NAMALWA (cell line): Measurements from ENCODE around the gene TIGAR.

Source experiments
- DNase-seq: peaks from one replicate; pipeline ENCODE4 v3.0.0-alpha.2; 2015; ENCODE audit warnings: low spot score

The TIGAR gene

DNA sequence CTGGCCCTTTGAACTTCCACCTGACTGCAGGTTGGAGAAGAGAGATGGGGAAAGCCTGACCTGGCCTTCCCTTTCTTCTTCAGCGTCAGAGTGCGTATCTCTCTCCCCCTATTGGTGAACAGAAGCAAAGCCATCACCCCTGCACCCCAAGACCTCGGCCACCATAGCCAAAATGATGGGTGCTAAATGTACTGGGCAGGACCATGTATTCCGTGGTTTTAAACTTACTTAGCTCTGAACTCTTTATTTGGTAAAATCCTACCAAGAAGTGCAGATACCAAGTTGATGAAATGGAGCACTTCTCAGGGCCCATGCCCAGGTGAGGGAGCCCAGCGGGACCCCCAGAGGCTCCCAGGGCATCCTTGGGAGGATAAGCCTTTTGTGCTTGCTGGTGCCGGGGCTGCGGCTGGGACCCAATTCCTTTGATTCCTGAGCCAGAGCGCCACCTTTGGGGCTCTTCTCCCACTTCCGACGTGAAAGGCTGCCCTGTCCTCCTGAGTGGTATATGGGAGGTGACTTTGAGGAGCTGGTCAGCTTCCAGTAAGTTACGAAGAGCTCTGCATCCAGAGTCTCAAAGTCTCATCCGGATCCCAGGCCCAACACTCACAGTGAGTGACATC lies 38.0 kb upstream of the TIGAR start:
- DNase-seq = no peak

- DNase-seq = no peak
These were observed 37.3 kb upstream of the TIGAR start for GRCh38 chr12:4283512-4284255.

- DNase-seq = no peak
These were observed 36.7 kb upstream of the TIGAR start for GRCh38 chr12:4284306-4284705.

DNA sequence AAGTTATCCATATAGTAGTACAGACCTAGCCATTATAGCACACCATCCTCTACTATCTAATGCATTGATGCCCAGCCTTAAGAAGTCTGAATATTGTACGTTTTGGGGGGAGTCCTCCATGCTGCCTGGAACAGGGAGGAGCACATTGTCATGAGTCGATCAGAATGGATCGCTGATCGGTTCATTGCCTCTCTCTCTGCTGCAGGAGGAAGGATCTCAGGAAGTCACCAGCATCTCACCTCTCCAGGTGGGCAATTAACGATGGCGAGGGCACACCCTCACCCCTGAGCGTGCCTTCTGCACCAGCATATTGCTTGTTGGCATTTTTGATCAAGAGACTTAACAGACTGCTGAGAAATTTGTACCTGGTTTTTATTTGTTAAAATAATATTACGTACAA lies 35.9 kb upstream of the TIGAR start:
- DNase-seq = no peak

GRCh38 chr12:4286228-4286627 lies 34.8 kb upstream of the TIGAR start:
- DNase-seq = no peak

DNA sequence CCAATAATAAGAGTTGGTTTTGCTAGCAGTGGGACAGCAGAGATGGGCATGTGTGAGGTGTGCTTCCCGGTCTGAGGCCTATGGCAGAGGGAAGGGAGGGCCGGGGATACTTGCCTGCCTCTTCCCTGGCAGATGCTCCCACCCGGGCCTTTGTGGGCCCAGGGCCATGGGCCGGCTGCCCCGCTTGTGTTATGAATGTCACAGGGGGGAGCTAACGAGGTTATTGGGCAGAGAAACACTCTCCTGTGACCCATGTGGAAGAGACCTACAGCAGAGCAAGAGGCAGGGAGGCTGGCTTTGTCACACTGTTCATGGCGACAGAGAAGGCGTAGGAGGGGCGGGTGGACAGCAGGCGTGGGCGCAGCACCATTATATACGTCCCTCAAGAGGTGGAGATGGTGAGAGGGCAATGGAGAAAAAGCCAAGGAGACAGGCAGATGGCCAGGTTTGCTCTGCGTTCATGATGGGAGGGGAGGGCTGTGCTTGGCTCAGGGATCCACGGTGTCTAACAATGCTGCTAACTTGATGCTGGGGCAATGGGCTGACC lies 34.2 kb upstream of the TIGAR start:
- no peak for DNase-seq

DNA sequence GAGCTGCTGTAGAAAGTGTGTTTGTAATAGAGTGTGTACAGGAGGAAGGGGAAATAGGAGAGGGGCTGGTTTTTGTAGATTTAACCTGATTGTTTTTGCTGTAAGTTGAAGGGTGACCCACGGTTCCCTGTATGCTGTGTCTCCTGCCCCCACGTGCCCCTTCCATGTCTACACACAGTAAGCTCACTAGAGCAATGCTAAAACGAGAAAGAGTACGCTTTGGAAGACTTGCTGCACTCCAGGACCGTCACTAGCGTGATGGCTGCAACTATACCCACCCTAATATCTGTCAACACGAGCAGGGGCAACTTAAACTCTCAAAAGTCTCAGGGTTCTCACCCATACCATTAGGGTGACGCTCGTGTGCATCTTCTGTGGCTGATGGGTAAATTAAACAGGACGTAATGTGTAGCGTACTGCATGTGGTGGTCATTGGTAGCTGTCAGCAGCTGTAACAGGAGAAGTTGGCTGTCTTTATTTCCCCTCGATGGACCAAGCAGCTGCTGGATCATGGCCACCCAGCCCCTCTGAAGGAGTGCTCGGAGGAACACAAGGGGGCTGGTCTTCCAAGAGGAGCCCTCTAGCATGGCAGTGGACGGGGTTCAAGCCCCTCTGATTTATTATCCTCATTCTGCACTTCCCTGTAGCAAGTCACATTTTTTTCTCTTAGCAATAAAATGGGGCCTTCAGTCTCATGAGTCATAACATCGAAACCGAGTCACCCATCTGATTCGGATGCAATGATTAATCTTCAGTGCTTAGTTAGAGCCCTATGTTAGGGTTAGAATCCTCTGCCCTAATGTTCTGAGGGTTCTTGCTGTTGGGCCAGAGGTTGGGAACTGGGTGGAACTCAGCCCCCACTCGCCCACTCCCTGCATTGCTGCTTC lies 33.4 kb upstream of the TIGAR start:
- no peak for DNase-seq

DNA sequence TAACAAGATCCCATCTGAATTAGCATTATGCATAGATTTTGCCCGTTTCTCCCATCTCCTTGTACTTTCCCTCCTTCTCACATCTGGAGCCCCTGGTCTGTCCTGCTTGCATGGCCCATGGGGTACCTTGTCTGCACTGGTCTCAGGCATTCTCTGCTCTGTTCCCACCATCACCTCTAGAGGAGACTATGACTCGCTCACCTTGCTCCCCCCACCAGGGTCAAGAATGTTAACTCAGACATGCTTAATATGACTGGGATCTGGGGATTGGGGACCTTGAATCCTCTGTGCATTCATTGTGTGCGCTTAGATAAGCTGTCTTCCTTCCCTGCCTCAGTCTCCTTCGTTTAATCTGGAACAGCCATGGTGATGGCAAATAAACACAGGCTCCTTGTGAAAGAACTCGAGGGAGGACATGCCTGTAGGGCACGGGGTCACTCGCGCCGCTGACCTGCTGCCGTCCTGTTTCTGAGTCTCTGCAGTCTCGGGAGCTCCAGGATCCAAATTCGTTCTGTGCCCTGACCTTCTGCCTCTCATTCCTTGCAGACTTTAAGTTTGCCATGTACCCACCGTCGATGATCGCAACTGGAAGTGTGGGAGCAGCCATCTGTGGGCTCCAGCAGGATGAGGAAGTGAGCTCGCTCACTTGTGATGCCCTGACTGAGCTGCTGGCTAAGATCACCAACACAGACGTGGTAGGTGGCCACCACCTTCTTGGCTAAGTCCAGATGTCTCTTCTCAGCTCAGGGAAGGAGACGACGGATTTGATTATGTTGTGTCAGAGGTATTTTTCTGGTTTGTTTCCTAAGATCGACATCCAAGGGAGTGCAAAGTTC lies 32.5 kb upstream of the TIGAR start:
- DNase-seq = no peak

- no peak for DNase-seq
These were observed 31.7 kb upstream of the TIGAR start for GRCh38 chr12:4289231-4289878.

DNA sequence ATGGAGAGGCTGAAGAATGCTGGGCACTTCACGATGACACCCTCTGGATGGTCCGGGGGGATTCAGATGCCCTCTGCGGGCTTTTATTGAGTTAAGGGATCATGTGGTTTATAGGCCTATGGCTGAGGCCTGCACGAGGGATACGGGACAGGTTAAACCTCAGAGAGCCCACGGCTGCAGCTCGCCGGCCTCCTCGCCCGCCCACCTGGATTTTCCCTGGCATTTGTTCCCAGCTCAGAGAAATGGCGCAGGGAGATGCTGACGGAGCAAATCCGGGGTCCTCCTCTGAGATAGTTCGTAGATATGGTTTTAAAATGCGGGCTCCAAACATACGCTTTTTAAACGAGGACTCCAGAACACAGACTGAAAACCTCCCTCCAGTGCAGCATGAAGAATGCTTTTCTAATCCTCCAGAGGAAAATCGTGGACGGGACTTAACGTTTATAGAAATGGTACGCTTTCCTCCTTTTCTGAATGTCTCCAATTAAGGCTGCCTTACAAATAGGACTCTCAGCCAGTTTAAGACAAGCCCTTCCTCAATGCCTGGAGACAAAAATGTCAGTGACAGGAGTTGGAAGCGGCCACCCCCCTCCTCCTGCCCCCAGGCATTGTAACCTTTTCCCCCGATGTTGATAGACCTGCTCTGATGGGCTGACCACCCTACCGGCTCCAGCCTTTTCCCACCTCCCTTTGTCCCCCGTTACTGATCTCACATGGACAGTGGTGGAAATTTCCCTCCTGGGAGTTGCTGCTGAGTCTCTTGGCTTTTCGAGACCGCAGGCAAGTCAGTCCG lies 30.8 kb upstream of the TIGAR start:
- DNase-seq = no peak

DNA sequence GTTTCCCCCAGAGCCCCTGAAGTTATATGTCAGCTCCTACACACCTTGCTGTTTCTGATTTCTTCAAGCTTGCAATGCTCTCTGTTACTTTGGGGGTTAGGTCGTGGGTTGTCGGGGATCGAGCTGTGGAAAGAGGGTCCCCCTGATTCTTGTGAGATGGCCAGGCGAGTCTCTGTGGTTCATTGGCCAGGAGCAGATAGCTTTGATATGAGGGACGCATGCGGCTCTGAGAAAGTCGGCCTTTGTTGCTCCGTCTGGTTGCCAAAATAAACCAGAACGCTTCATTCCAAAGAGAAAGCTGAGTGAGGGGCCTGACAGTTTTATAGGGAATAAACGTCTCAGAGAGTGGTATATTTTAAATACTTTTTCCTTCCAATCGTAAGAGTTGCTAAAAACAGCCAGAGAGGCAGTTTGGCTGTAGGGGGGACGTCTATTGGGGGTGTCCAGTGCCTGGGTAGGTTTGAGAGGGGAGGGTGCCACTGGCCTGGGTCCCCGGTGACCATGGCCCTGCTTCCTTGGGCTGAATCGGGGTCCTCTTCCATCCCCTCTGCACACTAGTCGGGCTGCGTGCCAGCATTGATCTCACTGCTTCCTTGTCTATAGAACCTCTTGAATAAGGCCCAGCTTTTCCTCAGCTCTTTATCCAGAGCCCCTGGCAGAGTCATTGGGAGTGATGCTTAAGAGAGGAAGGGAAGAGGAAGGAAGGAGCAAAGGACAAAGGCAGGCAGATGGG lies 28.5 kb upstream of the TIGAR start:
- DNase-seq = no peak

DNA sequence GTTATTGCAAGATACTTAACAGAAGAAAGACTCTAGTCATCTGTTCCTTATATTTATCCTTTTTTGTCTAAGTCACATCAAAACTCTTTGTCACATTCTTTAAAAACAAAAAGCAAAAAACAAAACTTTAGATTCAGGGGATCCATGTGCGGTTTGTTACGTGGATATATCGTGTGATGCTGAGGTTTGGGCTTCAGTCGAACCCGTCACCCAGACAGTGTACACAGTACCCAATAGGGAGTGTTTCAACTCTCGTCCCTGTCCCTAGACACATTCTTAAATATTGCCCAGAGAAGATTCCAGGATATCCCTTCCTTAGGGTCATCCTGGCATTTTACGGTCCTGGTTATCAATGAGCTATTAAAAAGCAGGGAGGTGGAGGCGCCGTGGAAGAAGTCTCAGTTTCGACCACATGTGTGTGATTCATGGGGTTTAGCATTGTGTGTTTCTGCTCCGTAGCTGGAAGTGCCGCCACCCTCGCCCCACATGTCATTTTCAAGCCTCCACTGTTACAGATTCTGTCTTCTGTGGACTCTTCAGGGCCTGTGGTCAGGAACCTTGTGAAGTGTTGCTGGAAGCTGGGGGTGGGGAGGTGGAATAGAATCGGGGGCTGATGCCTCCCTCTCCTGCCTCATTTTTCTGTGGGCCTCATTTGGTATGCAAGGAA lies 27.6 kb upstream of the TIGAR start:
- DNase-seq = no peak

DNA sequence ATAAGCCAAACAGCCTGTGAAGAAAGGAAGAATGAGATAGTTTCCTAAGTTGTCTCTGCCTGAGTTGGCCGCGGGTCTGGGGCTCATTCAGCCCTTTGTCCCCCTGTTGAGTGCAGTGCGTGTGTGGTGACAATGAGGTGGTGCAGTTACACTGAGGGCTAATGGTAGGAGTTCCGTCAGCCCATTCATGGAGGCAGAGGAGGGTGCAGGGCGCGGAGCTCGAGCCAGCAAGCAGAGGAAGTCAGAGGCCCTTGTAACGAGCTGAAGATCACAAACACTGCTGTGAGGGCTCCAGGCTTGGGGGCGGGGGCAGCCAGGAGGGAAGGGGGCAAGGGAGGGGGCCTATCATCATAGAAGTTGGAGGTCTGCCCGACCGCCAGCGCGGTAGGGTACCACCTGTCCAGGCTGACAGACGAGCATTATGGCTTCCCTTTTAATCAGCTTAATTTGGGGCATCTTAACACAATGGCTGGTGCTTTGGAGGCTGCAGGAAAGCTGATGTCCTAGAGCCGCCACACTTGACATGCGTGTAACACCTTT lies 27.0 kb upstream of the TIGAR start:
- DNase-seq = no peak

GRCh38 chr12:4296751-4297150 lies 24.3 kb upstream of the TIGAR start:
- no peak for DNase-seq

GRCh38 chr12:4297617-4298016 lies 23.4 kb upstream of the TIGAR start:
- DNase-seq = no peak

- no peak for DNase-seq
These were observed 20.1 kb upstream of the TIGAR start for GRCh38 chr12:4300883-4301282.

DNA sequence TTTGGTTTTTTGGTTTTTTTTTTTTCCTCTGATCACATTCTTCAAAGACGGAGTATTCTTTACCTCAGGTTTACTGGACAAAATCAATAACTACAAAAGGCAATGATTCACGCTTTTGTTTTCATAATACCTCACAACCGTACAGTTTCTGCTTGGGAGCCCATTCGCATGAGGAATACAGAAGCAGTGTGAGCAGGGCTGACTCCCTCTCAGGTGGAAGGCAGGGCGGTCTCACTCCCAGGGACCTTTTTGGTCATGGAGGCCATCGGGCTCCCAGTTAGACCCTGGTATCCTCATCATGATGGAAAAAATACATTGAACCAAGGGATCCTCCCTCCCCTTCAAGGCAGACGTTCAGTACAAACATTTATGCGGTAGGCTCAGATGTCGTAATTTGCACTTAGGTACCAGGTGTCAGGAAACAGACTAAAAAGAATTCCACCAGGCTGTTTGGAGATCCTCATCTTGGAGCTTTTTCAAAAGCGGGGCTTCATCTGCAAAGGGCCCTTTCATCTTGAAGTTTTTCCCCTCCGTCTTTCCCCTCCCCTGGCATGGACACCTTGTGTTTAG lies 19.0 kb upstream of the TIGAR start:
- DNase-seq = no peak

DNA sequence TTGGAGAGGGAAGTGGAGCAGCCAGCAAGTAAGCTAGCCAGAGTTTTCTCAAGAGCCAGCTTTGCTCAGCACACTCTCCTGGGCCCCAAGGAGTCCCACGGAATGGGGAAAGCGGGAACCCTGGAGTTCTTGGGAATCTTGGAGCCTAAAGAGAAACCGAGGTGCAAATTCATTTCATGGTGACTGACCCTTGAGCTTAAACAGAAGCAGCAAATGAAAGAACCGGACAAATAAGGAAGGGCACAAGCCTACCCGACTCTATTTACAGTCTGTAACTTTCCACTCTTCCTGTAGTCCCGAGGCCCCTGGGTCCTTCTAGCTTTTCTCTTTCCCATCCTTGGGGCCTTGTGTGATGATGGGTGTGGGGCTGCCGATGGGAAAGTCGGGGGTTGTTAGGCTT lies 18.1 kb upstream of the TIGAR start:
- DNase-seq = no peak

- DNase-seq = no peak
These were observed 17.3 kb upstream of the TIGAR start for GRCh38 chr12:4303750-4304149.
